UCSD-AML1 (cell line): Measurements from ENCODE around the gene SRSF1.
A peak's percentile ranks its signal among the peaks of the same experiment; 100 is the strongest.
"Not testable (repeated sequence)": the region's sequence is repeated elsewhere in the genome, so short reads cannot be mapped to it uniquely, and the experiment has no call there.

Source experiments
- DNase-seq: peaks from one replicate; lab custom pipeline; 2025; ENCODE audit not compliant: unreplicated experiment; lab: John Stamatoyannopoulos, UW

The SRSF1 gene

DNA sequence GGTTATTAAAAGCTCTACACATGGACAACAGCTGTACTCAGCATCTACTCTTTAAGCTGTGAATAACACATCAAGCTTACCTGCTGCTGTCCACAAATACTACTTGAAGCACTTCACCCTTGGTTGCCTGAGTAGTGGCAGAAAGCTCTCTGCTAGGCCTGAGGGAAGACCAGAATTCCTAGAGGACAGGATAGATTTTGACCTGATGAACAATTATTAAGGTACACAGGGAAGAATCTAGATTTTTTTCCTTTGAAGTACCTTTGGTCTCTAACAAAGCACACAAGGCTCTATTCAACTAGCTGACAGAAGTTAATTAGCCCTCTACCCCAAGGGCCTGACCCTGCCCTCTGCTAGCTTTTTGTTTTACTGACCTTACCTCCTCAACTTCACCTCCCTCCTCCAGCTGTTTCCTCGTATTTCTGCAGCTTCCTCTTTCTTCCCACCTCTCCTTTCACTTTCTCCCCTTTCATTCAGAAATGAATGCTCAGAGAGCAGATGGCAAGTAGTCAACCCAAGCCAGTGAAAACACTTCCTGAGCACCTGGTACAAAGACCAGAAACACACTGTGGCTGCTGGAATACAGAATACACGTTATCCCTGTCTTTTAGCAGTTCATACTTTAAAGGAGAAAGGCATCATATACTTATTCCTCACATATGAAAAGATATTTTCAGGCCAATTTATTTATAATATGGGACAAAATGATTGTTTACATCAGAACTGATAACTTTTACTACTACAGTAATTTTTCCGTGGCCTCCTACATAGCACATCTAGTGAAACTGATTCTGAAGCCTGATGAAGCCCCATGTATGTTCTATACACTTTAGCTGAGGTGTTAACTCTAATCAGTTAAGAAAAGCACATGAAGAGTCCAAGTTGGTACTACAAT is 13.3 kb downstream of the SRSF1 start:
- DNase-seq: no peak

DNA sequence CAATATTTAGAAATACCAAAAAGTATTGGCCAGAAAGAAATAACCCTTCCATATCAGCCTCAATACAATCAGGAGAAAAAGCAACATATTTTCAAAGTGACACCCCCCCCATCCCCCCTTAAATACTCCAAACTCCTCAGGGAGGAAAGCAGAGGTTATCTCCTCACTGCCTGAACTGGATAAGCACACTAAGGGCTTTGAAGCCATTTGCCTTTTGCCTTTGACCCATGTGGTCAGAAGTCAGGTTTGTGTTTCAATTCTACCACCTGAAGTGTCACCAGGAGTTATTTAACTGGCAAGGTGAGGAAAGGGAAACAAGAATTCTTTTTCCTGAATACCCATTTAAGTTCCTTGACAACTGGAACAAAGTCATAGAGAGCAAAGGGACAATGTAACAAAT is 15.5 kb downstream of the SRSF1 start:
- no peak for DNase-seq

DNA sequence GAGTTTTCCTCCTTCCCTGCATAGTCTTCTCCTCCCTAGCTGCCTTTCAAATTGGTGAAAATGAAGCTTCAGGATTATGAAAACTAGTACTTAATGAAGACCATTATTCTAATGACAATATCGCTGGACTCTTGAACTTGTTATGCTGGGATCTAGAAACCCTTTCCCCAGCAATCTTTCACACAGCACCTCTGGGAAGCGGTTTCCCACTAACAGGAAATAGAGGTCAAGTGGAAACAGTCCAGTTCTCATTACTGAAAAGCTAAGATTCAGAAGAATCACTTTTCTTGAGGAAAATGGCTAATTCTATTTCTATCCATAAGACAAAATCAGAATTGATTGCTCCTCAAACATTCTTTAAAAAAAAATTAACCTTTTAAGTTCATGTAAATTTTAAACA is 17.0 kb downstream of the SRSF1 start:
- no peak for DNase-seq

DNA sequence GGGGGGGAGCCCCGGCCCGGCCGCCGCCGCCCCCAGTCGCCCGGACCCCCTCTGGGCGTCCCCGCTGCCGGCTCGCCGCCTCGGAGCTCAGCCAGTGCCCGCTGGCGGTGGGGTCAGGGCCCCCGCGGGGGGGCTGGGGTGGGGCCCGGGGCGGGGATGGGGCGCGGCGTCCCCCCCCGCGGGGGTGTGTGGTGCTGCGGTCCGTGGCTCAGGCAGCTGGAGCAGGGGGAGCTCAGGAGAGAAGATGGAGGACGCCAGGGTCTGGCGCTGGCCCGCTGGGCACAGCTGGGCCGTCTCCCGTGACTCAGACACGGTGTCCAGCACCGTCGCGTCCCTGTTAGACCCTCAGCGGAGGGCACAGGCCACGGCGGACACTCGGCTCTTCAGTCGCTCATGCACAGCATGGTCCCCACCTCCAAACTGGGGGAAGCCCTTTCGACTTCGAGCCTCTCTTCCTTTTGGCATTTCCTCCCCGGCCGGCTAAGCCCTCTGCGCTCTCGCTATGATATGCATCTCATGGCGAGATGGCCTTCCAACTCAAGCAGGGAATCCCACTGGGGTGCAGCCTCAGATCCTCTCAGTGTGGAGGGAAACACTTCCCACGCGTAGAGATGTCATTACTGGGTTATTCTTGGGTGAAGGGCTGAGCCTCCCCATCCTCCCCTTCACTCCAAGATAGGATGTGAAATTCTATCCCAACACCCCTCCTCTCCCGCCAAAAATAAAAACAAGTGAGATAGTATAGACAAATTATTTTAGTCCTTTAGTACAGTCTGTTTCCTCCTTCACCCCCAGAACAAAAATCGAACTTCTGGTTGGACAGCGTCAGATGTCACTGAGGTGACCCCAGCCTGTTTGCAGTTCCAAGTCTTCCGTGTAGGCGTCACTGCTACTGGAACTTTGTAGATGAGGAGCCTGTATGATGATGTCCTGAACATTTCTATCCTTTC is 18.5 kb downstream of the SRSF1 start:
- peak; percentile 80 for DNase-seq

DNA sequence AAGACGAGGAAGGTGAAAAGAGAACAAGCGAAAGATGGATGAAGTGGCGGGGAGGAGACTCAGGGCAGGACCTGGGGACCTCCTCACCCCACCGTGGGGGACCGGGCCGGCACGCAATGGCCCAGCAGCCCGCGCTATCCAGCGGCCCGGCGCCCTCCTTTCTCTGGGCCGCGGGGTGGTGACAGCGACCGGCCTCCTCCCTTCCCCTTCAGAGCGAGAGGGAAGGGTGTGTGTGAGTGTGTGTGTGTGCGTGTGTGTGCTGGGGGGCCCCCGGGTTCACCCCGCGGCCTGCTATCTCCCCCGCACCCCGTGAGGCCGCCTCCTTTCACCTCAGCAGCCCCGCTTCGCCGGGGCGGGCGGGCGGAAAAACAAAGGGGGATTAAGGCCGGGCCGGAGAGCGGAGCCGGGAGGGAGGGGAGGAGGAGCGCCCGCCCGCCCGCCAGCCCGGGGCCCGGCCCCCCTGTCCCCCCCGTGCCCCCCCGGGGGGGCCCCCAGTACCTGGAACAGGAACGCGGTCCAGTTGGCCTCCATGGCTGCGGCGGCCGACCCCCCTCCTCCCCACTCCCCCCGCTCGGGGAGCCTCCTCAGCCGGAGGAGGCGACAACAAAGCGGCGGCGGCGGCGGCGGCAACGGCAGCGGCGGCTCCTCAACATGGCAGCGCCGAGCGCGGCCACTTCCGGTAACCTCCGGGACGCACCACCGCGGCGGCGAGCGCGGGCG is 19.3 kb downstream of the SRSF1 start, which contains the start of gene VEZF1:
Gene VEZF1, minus strand, starts transcription at position 674 of the 720 bp plus-strand sequence. Its CDS starts 143 bp downstream, at position 531.
- DNase-seq: peak; percentile 80

DNA sequence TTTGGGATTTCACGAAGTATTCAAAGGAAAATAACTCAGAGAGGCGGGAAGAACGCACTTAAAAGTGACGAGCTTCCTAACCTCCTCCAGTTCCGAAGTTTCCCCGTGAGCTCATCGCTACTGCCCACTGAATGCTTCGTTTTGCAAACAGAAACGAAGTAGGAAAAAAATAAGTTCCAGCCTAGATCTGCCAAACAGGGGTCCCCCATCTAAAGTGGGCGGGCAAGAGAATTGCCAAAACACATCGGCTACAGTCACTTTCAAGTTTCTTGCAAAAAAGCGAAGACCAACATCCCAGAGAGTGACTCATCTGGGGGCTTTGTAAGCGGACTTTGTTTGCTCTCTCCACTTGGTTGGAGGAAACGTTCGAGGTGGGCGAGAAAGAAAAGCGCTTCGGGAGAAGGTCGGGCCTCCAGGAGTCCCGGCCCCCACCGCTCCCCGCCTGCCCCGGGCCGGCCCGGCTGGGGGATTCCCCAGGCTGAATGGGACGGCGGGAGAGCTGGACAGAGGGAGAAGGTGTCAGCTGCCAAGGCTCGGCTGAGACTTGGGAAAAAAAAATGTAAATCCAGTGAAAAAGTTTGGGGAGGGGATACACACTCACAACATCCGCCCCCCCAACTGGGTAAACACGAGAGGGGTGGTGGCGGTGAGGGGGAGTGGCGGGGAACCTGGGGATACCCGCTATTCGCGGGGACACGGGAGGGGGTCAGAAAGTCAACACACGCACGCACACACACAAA is 20.0 kb downstream of the SRSF1 start:
- DNase-seq: no peak

DNA sequence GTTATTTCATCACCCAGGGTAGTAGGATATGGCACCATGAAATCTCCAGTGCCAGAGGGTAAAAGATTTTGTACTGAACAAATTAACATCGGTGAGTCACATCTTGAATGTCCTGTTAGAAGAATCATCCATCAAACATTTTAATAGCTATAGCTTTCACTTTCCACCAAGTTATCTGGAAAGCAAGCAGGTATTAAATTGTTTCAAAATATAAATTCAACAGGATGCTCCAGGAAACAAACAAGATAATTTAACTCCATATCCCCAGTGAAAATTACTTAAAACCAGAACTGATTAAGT is 21.4 kb downstream of the SRSF1 start:
- DNase-seq: no peak

DNA sequence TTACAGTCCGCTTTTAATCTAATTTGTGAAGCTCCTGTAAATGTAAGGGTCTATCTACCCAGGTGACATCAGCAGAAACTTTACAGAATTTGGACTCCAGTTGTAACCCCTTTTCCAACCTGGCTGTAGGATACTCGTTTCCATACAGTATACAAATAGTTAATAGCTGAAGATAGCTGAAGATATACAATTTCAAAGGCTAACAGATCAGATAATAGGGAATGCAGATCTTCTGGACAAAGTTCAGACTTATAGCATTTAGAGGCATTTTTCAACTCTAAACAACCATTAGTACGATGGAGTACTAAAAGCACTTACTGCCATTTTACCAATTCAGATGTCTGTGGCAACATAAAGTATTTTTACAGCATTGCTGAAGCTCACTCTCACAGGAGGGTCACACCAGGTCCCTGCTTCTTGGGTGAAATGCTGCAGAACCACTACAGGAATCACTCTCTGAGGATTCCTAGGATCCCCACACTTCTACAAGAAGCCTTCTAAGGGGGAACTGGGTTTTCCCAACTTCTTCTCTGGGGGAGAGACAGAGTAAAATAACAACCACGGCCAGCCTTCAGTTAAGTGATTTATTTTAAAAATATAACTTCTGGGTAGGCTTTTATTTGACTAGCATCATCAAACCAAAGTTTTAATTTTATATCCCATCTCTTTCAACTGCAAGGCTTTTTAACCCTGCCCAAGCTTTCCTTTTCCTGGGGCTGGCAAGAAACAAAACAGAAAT is 21.9 kb downstream of the SRSF1 start:
- no peak for DNase-seq

DNA sequence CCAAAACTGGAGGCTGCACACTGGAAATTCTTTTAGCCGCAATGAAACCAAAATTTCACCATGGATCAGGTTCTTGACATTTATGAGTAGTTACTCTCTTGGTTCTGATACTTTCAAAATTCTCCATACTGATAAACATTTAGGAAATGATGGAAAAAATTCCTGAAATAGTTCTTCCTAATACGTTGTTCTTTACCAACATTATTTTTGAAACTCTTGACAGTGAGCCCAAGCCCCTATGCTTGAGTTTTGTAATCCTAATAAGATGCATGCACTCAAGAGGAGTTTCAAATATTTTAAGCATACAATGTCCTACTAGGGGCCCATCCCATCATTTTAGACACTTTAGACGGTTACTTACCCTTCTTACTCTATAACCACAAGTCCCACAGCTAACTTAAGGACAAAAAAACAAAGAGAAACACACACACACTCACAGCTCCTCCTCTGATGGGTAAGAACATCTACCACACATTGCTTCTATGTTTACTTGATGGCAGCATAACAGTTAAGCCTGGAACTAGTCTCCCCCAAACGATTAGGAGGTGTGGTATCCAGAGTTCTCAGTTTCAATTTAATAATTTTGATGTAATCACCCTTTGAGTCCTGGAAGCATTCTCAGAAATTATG is 22.7 kb downstream of the SRSF1 start:
- no peak for DNase-seq

DNA sequence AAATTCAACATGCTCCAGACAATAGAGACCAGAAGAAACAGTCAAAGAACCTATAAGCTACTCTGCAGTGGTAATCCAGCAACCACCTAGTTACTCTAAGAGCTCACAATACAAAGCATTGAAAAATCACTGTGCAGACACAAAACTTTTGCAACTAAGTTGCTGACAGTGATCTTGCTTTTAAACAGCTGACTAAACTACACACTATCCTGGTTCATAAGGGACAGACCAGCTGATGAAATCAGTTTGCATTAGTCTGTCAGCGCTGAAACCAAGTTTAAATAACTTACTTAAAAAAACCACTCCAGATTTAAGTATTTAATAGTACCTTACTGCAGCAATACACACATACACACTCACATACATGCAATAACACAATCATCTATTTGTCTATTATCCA is 23.6 kb downstream of the SRSF1 start:
- no peak for DNase-seq

DNA sequence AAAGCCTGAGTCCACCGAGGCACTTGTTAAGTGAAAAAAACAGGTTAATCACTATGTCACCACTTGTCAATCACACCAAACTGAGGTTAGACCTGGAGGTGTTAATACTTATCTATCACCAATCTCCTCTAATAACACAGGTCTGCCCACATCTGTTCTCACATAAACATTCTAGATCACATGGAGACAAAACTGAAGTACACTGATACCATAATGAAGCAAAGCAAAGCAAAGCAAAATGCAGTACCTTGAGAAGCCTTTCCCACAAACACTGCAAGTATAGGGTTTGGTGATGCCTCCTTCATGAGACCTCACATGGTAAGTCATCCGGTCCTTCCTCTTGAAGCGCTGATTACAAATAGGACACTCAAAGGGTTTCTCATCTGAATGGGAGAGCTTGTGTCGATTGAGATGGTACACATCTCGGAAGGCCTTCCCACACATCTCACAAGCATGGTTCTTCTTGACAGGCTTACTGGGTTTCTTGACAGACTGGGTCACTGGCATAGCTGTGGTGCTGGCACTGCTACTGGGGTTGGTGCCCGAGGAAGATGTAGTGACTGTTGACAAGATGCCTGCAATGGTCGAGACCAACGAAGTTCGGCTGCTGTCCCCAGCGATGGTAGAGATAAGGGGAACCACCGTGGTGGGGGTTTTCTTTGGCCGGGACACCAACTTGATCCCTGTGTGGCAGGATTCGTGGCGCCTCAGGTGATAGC is 24.4 kb downstream of the SRSF1 start:
- no peak for DNase-seq

DNA sequence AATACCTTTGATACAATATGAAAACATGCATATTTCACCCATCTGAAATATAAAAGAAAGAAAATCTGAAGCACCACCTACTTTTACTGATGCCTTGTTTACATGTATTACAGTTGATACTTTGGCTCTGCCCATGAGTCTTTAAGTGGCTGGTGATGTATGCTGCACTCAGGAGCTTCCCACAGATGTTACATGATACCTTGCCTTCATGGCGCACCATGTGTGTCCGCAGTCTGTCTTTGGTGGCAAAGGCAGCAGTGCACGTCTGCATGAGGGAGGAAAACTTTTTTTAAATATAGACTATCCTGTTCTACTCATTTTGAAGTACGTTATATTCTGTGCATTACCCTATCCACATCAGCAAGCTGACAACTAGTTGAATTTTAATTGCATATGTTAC is 26.5 kb downstream of the SRSF1 start:
- no peak for DNase-seq

DNA sequence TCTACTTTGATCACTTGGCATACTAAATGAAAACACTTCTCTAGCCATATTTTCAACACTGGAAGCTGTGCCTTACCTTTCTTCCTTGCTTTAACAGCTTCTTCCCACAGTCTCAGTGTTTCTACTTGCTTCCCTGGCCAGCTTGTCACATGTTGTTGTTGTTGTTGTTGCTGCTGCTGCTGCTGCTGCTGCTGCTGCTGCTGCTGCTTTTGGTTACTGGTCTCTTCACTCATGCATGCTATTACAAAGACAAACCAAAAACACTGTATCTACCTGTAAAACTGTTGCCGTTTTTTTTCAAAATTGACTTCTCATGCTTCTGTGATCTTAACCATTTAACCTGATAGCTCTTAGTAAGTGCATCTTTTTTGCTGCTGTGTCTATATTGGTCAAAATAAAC is 28.0 kb downstream of the SRSF1 start:
- no peak for DNase-seq

DNA sequence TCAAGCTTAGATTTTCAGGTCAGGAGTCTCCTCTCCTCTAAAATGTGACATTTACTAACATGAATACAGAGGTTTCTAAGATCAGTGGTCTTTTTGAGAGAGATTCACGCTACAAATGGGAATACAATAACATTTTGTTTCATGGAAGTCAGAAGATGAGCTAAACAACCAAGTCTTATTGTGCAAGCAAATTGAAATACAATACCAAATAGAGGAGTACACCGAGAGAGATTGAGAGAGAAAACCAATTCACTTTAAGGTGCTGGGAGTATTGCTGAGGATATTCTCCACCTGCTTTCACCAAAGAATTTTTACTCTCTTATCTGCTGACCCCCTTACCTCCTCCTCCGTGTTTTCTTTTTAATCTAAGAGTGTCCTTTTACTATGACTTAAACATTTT is 30.5 kb downstream of the SRSF1 start:
- DNase-seq: no peak

DNA sequence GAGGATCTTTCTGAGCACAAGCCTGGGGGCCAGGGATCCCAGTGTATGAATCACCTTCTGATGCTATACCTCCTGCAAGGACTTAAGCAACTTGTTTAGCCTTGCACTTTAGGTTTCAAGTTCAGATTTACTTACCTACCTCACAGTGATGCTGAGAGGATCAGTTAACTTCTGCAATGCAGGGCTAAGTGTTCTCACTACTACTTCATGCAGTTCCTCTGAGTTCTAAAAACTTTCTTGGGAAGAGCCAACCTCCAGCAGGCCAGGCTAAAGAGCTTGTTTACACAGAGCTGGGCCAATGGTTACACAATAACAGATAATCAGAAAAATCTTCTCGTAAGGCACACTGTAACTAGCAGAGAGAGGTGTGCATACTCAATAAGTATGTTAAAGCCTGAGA is 32.0 kb downstream of the SRSF1 start:
- no peak for DNase-seq

DNA sequence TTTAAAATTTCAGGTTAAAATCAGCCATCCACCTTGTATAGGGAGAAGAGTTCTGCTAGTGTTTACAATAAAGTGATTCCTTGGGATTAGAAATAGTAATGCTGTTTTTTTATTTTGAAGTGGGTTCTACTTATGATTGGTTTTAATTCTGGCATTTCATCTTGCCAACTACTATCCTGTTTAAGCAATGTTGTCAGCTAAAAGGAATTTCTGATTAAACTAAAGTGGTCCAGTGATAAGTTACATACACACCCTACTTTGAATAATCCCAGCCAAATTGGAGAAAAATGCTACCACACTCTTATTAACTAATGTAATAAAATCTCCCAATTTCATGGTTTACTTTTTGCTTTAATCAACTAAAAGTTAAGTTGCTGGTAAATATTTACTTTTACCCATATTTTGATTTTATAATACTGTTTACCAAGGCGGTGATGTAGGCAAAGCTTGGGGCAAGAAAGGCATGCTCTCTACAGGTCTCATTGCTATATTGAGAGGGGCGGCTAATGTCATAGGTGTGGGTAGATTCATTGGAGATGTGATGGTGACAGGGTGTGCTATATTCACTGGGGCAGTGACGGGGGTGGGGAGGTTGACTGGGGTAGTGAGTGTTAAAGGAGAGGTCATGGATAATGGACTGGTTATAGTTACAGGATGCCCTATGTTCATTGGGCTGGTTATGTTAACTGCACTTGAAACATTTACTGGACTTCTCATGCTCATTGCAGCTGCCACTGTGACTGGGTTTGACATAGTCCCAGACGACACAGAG is 32.8 kb downstream of the SRSF1 start:
- DNase-seq: not testable (repeated sequence)

DNA sequence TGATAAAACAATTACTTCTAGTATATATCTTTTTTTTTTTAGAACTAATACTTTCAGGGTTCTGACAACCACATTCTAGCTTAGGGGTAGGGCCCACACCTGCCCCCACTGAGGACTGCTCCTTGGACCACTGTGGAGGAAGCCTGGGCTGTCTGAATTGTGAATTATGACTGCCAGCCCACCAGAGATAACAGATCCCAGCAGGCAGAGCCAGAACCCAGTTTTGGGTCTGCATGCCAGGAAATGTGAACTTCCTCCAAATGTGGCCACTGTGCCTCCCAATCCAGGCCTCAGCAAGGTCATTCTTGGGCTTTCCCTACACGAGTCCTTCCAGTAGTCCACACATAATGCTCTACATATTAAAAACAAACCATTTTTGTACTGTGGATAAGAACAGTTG is 34.9 kb downstream of the SRSF1 start:
- no peak for DNase-seq

DNA sequence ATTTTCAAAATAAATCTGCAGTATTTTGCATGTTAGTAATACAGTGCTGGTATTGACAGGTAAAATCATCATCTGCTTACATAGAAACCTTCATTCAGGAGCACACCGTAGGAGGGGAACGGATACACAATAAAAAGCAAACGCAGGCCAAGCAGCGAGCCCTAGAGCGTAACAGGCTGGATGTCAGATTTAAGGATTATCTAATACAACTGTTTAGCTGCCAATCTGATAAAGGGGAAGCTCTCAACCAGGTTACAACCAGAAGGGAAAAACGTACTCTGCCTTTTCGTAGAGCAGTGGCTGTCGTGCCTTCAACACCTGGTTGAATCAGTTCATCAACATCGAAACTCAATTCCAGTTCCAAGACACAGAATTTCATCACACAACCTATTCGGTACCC is 35.5 kb downstream of the SRSF1 start:
- DNase-seq: no peak
